ENCODE measurements around the gene MDN1.
"Not testable (repeated sequence)": the region's sequence is repeated elsewhere in the genome, so short reads cannot be mapped to it uniquely, and the experiment has no call there.

The MDN1 gene

DNA sequence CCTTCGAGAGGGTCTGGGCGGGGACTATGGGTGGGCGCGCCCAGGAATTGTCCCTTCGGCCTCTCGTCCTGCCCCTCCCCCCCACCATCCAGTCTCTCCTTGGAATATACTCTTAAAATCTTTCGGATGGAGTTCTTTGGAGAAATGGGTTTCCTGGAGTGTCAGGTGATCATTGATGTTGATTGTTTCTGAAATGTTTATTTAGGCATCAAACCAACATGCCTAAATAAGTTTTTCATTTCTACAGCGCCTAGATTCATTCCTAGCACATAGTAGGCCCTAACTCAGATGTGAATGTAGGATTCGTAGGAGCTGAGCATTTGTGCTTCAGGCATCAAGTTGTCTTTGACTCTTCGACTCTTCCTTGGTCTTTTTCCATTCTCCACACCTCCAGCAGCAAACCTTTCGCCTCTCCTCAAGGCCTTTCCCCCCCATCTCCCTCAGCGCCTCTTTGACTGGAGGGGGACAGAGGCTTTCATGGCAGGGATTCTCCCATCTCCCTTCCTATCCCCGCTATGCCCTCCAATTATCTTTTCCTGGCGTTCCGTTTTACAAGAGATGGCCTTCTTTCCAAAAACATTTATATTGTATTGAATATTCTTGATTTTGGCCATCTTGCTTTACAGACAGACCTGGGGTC is 10.7 kb upstream of the MDN1 start:
- in situ Hi-C loops (cut with HindIII; ENCODE audit: low sequenced_read_pairs), result no loop called here
- DNase-seq (ENCODE audit: low read depth), result no peak
- TF ChIP-seq, protein P1, sequence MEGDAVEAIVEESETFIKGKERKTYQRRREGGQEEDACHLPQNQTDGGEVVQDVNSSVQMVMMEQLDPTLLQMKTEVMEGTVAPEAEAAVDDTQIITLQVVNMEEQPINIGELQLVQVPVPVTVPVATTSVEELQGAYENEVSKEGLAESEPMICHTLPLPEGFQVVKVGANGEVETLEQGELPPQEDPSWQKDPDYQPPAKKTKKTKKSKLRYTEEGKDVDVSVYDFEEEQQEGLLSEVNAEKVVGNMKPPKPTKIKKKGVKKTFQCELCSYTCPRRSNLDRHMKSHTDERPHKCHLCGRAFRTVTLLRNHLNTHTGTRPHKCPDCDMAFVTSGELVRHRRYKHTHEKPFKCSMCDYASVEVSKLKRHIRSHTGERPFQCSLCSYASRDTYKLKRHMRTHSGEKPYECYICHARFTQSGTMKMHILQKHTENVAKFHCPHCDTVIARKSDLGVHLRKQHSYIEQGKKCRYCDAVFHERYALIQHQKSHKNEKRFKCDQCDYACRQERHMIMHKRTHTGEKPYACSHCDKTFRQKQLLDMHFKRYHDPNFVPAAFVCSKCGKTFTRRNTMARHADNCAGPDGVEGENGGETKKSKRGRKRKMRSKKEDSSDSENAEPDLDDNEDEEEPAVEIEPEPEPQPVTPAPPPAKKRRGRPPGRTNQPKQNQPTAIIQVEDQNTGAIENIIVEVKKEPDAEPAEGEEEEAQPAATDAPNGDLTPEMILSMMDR (IDR thresholded peaks at IDR 0.05; ENCODE audit: low read depth, low read length, missing control alignments), result no peak

DNA sequence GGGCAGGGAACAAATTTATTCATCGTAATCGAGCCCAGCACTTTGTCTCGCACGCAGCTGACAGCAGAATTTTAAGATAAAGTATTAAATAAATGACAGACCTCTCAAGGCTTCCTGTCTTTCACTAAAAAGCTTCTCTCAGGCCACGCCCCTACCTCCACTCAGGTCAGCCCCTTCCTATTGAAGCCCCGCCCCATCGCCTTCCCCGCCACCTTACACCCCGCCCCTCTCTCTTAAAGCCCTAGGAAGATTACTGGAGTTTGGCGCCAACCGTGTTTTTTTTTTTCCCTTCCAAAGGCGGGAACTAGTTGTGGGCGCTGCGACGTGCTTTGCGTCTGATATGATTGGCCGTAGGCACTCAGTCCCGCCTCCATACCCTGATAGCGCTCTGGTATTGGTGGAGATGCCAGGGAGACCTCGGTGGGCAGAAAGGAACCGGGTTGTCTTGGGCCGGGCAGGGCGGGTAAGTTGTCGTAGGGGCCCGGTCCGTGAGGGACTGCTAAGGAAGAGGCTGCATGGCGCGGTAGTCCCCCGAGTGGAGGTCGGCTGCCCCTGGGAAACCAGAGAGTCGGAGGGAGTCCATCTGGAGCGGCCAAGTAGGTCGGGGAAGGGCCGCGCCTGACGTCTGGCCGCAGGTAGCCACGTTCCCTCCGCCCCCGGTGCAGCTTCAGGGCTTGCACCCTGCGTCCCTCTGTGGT is 10.0 kb upstream of the MDN1 start, which contains the start of gene CASP8AP2:
Gene CASP8AP2 (plus strand): TSS at position 409 of the 698 bp plus-strand sequence.
- in situ Hi-C loops (cut with HindIII; ENCODE audit: low sequenced_read_pairs), result no loop called here
- peak; percentile 99 for DNase-seq (ENCODE audit: low read depth)
- TF ChIP-seq, protein P1 (IDR thresholded peaks at IDR 0.05; ENCODE audit: low read depth, low read length, missing control alignments), result no peak
- peak within 1 kb of the TSS; percentile 92 for H3K4me3 ChIP-seq (ENCODE audit: low read depth, low read length)

More for the DNA sequence above, 10.7 kb upstream of the MDN1 start:
- H3K4me3 ChIP-seq (ENCODE audit: low read depth, low read length), result peak overlapping the region; percentile 92

DNA sequence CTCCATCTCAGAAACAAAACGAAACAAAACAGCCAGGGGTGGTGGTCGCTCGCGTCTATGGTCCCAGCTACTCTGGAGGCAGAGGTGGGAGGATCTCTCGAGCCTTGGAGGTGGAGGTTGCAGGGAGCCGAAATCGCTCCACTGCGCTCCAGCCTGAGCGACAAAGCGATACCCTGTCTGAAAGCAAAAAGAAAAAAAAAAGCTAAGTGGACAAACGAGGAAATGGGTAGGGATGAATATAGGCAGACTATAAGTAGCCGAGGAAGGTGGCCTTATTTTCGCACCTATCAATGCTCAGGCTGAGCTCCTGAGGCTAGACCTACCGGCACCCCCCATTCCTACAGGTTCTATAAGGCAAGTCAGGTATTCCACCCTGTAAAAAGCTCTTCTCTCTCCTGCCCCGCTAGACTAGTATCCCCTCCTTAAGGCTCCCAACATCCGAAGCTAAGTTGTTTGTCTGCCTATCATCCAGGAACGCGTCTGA is 9.4 kb upstream of the MDN1 start:
- H3K4me3 ChIP-seq (ENCODE audit: low read depth, low read length), result peak overlapping the region; percentile 92
- TF ChIP-seq, protein P1 (IDR thresholded peaks at IDR 0.05; ENCODE audit: low read depth, low read length, missing control alignments), result no peak
- in situ Hi-C loops (cut with HindIII; ENCODE audit: low sequenced_read_pairs), result no loop called here
- DNase-seq (ENCODE audit: low read depth), result no peak

DNA sequence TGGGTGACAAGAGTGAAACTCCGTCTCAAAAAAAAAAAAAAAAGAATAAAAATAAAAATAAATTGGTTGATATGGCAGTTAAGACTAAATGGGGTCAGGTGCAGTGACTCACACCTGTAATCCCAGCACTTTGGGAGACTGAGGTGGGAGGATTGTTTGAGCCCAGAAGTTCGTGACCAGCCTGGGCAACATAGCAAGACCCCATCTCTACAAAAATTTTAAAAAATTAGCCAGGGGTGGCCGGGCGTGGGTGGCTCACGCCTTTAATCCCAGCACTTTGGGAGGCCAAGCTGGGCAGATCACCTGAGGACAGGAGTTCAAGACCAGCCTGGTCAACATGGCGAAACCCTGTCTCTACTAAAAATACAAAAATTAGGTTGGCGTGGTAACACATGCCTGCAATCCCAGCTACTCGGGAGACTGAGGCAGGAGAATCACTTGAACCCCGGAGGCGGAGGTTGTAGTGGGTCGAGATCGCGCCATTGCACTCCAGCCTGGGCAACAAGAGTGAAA is 8.9 kb upstream of the MDN1 start:
- DNase-seq (ENCODE audit: low read depth); in situ Hi-C loops (cut with HindIII; ENCODE audit: low sequenced_read_pairs): not testable (repeated sequence)
- H3K4me3 ChIP-seq (ENCODE audit: low read depth, low read length), result peak overlapping the region; percentile 92

DNA sequence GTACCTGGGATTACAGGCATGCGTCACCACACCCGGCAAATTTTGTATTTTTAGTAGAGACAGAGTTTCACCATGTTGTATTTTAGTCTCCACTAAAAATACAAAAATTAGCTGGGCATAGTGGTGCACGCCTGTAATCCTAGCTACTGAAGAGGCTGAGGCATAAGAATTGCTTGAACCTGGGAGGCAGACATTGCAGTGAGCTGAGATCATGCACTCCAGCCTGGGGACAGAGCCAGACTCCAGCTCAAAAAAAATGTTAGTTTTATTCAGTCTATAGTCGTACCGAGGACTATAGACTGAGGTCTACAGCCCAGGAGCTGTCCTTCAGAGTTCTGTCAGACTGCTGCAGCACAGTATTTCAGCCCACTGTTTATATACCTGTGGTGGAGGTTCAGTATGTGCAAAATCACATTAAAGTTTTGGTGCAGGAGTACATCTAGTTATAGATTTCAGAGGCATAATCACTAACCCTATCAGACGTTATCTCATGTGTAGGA is 6.5 kb upstream of the MDN1 start:
- in situ Hi-C loops (cut with HindIII; ENCODE audit: low sequenced_read_pairs), result no loop called here
- no peak overlapping the region for H3K4me3 ChIP-seq (ENCODE audit: low read depth, low read length)
- TF ChIP-seq, protein P1 (IDR thresholded peaks at IDR 0.05; ENCODE audit: low read depth, low read length, missing control alignments), result no peak
- no peak for DNase-seq (ENCODE audit: low read depth)

DNA sequence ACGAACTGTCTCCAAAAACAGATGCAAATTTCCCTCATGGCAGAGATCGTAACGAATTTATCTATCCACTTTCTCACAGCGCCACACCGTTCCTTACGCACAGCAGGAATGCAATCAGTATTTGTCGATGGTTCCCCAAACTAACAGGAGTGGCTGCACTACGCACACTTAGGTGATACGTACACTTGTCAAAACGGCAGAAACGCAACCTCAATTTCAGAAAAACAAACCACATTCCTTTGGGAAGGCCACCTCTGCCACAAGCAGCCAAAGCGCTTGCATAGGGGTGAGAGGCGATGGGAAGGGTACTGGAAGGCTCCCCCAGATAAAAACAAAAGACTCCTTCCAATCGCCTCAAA is 638 bp downstream of the MDN1 start:
- TF ChIP-seq, protein P1 (IDR thresholded peaks at IDR 0.05; ENCODE audit: low read depth, low read length, missing control alignments), result no peak
- DNase-seq (ENCODE audit: low read depth), result no peak
- in situ Hi-C loops (cut with HindIII; ENCODE audit: low sequenced_read_pairs), result no loop called here
- H3K4me3 ChIP-seq (ENCODE audit: low read depth, low read length), result peak overlapping the region; percentile 96

DNA sequence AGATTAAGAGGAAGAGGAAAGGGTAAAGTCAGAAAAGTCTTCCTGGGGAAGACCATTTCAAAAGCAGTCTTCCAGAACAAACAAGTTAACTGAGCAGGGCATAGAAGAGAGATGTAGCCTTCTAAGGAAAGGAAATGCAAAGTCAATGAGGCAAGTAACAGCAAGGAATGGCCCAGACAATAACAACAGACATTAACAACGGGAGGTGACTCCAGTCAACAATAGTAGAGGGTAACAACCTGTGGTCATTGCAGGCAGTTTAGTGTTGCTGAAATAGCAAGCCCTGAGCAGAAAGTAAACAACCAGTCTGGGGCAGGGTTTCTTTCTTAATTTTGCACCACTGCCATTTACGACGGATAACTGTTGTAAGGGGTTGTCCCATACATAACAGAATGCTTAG is 2.1 kb downstream of the MDN1 start:
- H3K4me3 ChIP-seq (ENCODE audit: low read depth, low read length), result no peak overlapping the region
- in situ Hi-C loops (cut with HindIII; ENCODE audit: low sequenced_read_pairs), result no loop called here
- TF ChIP-seq, protein P1 (IDR thresholded peaks at IDR 0.05; ENCODE audit: low read depth, low read length, missing control alignments), result no peak
- no peak for DNase-seq (ENCODE audit: low read depth)

DNA sequence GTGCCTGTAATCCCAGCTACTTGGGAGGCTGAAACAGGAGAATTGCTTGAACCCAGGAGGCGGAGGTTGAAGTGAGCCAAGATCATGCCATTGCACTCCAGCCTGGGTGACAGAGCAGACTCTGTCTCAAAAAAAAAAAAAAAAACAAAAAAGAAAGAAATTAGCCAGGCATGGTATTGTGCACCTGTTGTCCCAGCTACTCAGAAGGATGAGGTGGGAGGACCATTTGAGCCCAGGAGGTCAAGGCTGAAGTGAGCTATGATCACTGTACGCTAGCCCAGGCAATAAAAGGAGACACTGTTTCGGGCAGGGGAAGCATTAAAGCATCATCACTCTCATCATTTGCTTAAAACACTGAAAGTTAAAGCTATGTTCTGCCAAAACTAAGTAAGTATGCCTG is 6.2 kb downstream of the MDN1 start:
- in situ Hi-C loops (cut with HindIII; ENCODE audit: low sequenced_read_pairs); DNase-seq (ENCODE audit: low read depth); H3K4me3 ChIP-seq (ENCODE audit: low read depth, low read length): not testable (repeated sequence)

Measured in astrocyte of the cerebellum (primary cell).